Esophagus squamous epithelium (tissue), 5 donors: ENCODE measurements around the gene DUS1L. TPM values are rescaled to one million over a fixed set of nuclear protein-coding genes. Genes with fewer than 3 reads are reported as not detected.

ENCODE experiments used
- DNase-seq: peaks from one replicate; lab custom pipeline; 2025; lab: John Stamatoyannopoulos, UW
- H3K27ac ChIP-seq, 4 donors: fragments of 200-600 bp; sonication (generic); one replicate each; pipeline ENCODE4 v1.5.1; 2016 to 2019; ENCODE audit warnings: mild to moderate bottlenecking in 1 of 4
- H3K27me3 ChIP-seq, 4 donors: fragments of 200-600 bp; sonication (generic); 1 replicate in 3 of 4; 2 replicates in 1 of 4; pipeline versions ENCODE4 v1.5.1 to v1.6.0; 2017 to 2021; ENCODE audit warnings: antibody characterized with exemption in 1 of 4
- H3K36me3 ChIP-seq, 3 donors: fragments of 200-600 bp; sonication (generic); one replicate each; pipeline ENCODE4 v1.5.1; 2016 to 2019
- H3K4me1 ChIP-seq, 3 donors: fragments of 200-600 bp; sonication (generic); one replicate each; pipeline ENCODE4 v1.5.1; 2017 to 2019
- H3K4me3 ChIP-seq, 4 donors: fragments of 200-600 bp; sonication (generic); 1 replicate in 3 of 4; 2 replicates in 1 of 4; pipeline ENCODE4 v1.5.1; 2016 to 2019; ENCODE audit warnings: mild to moderate bottlenecking in 2 of 4, moderate library complexity in 1 of 4
- H3K9me3 ChIP-seq, 3 donors: fragments of 200-600 bp; sonication (generic); one replicate each; pipeline ENCODE4 v1.5.1; 2016 to 2019
- CTCF ChIP-seq, 6 experiments: fragments of 450-650 bp in 4 of 6; fragments of 200-600 bp in 2 of 6; sonication (generic) in 2 of 6; IDR thresholded peaks; one replicate each; pipeline ENCODE4 v1.5.1; 2016 to 2019; ENCODE audit warnings: antibody characterized with exemption in 6 of 6, mild to moderate bottlenecking in 4 of 6, moderate library complexity in 4 of 6
- POLR2A ChIP-seq, 4 donors: fragments of 450-650 bp; IDR thresholded peaks; one replicate each; pipeline ENCODE4 v1.6.1; 2017; ENCODE audit warnings: antibody characterized with exemption in 4 of 4, mild to moderate bottlenecking in 4 of 4, moderate library complexity in 3 of 4
- WGBS, 2 donors: methylation state at CpG; one replicate each; pipeline ENCODE4 v1.1.5; 2018; 5-methylcytosine and 5-hydroxymethylcytosine counted together
- intact Hi-C: fragments of 100-400 bp; cut with DNase I; formaldehyde crosslinking; loops from one replicate; pipeline ENCODE4 v1.15.0; 2022
- total RNA-seq, 4 donors: library from RNA; depleted of rRNA; stranded (reverse); fragments of >200 nt; gene quantifications; one replicate each; pipeline ENCODE4 v1.1.0, GENCODE V29; 2016
- donor health status: DM: yes; HTN: yes; CAD: no.

Gene DUS1L
- total RNA-seq, 4 donors from 2014 or later = 53.3 to 125 (median 105) TPM

GRCh38 chr17:82091264-82092066 lies 25.9 kb upstream of the DUS1L start:
- Histone ChIP-seq H3K9me3 (no peaks in the 10 kb centered on the region), H3K4me1 (peaks cover 3 to 15% (median 9%) of the 10 kb centered on the region in 3 donors), H3K27ac (no peak overlapping the region), H3K4me3 (no peak overlapping the region), H3K36me3 (peaks cover 85 to 100% (median 88%) of the 10 kb centered on the region in 3 donors), H3K27me3 (no peaks in the 10 kb centered on the region)
- intact Hi-C loops = no loop called here
- WGBS, 2 donors = no CpG with 5 or more reads among the region's 37 CpGs
- no peak for DNase-seq
- TF ChIP-seq POLR2A (IDR thresholded peaks at IDR 0.05) (no peak), CTCF (IDR thresholded peaks at IDR 0.05) (no peak)

DNA sequence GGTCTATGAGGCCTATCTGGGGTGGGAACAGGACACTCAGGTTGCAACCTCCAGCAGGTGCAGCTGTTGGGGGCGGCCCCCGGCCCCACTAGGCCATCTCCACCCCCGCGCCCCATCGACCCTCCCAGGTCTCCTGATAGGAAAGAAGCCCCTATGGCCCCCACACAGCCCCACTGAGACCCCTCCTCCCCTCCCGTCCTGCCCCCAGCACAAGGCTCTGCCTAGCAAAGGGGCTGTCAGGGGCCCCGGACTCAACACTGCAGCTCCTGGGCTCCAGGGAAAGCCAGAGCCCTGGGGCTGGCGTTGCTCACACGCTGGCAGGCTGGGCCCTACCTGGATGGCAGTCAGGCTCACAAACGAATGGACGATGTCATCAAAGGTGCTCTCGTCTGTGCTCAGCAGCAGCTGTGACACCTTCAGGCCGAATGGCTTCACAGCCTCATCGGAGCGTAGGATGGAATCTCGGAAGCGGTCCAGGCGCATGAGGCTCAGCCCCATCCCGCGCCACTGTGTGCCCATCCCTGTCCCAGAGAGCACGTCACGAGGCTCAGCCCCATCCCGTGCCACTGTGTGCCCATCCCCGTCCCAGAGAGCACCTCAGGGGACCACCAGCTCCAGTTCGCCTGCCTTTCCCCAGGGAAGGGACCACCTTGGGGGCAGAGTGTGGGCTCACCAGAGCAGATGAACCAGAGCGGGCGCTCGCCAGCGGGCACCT lies 25.1 kb upstream of the DUS1L start:
- H3K27ac ChIP-seq = no peak overlapping the region
- DNase-seq = no peak
- 88% methylated on average over 3 to 14 of the region's 29 CpGs for WGBS, 2 donors
- H3K4me1 ChIP-seq = peaks cover 0 to 8% (median 4%) of the 10 kb centered on the region in 3 donors
- H3K27me3 ChIP-seq = no peaks in the 10 kb centered on the region
- no peak for TF ChIP-seq CTCF (IDR thresholded peaks at IDR 0.05)
- no peak for TF ChIP-seq POLR2A (IDR thresholded peaks at IDR 0.05)
- intact Hi-C loops = no loop called here
- no peaks in the 10 kb centered on the region for H3K9me3 ChIP-seq
- no peak overlapping the region for H3K4me3 ChIP-seq
- H3K36me3 ChIP-seq = peaks cover 93 to 100% (median 94%) of the 10 kb centered on the region in 3 donors

DNA sequence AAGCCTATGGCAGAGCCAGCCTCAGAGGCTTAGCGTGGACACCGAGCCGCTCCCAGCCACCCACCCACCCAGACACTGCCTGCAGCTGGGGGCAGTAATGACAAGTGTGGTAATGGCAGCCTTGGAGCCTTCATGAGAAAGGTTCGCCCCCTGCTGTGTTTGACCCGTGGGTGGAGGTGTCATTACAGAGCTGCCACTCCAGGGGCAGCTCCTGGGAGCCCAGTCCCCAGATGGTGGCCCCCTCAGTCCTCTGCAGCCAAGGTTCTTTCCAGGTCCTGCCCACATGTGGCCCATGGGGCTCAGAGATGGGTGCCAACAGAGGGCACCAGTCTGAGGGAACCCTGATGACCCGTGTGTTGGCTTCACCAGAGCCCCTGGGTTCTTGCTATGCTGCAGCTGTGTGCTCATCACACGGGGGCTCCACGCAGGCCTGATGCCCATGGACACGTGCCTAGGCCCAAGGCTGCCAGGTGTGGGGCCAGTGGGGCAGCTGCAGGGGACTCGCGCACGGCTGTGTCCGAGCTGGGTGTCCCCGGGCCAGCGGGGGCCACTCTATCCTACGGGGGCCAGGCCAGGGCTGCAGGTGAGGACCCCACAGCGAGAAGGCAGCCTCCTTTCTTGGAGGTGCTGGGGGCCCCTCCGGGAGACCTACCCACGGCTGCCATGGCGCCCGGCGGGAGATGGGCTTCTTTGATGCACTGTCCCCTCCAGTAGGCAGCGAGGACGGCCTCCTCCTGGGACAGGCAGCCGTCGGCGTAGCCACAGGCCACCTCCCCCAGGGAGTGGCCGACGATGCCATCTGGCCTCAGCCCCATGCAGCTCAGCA lies 24.3 kb upstream of the DUS1L start:
- WGBS, 2 donors = 89% methylated on average over 5 of the region's 29 CpGs; no CpG with 5 or more reads in 1 of the 2 donors
- Histone ChIP-seq H3K36me3 (peaks cover 95 to 100% (median 96%) of the 10 kb centered on the region in 3 donors), H3K4me1 (no peaks in the 10 kb centered on the region), H3K27me3 (no peaks in the 10 kb centered on the region), H3K9me3 (no peaks in the 10 kb centered on the region), H3K27ac (no peak overlapping the region), H3K4me3 (no peak overlapping the region)
- TF ChIP-seq CTCF (IDR thresholded peaks at IDR 0.05) (no peak), POLR2A (IDR thresholded peaks at IDR 0.05) (no peak)
- intact Hi-C loops = no loop called here
- no peak for DNase-seq

DNA sequence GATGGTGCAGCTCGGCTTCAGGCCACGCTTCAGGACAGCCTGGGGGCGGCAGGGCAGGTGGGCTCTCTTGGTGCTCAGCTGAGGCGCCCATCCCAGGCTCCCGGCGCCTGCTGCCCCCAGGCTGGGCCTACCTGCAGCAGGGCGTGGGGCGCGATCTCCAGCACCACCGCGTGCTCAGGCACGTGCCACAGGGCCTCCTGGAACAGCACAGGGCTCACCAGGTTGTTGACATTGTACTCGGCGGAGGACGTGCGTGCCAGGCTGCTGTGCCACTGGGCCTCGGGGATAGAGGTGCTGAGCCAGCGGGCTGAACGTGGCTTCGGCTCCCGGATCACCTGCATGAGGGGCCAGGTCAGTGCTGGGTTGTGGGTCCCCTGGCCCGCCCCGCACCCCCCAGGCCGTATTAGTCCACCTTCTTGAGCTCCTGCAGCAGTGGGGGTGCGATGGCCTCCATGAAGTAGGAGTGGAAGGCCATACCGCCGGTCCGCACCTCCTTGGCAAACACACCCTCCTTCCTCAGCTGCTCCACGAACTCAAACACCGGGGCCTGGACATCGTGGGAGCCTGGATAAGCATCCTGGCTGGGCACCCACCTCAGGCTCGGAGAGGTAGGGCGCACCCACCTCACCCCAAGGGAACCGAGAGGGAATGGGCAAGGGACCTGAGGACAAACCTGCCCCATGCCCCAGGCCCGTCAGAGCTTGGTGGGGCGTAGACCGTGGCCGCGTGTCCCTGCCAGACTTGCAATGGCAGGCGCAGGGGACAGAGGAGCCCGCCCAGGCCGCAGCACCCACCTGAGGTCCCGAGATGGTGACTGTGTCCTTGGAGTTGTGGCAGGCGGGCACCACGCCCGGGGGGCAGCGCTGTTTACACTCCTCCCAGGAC lies 23.5 kb upstream of the DUS1L start:
- 97% methylated on average over 7 of the region's 47 CpGs; no CpG with 5 or more reads in 1 of the 2 donors for WGBS, 2 donors
- no peak for TF ChIP-seq CTCF (IDR thresholded peaks at IDR 0.05)
- no peak for TF ChIP-seq POLR2A (IDR thresholded peaks at IDR 0.05)
- intact Hi-C loops = no loop called here
- Histone ChIP-seq H3K4me3 (no peak overlapping the region), H3K27ac (no peak overlapping the region), H3K9me3 (no peaks in the 10 kb centered on the region), H3K4me1 (no peaks in the 10 kb centered on the region), H3K36me3 (peaks cover 97 to 100% (median 99%) of the 10 kb centered on the region in 3 donors), H3K27me3 (no peaks in the 10 kb centered on the region)
- no peak for DNase-seq
